ENCODE measurements around the gene GSS.

The GSS gene

DNA sequence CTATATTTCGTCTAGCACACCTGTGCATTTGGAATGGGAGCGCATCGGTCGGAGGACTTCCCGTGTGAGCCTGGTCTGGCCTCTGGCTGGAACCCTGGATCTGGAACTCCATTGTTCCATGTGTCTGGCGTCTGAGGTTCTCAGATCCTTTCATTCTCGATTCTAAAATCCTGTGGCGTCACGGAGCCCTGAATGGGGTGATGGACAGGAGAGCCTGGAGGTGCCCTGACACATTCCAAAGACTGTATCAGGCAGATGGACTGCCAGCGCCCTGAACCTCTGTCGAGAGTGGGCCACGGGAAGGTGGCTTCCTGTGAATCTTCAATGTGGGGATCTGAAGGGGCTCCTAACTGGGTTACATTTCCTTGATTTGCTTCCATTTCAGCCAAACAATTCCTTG, 20.7 kb upstream of the GSS start:
- Histone ChIP-seq H3K27ac (no peak overlapping the region), H3K4me3 (no peak overlapping the region)
- TF ChIP-seq CTCF (IDR thresholded peaks at IDR 0.05): no peak
- no peak for DNase-seq (ENCODE audit: low spot score)

DNA sequence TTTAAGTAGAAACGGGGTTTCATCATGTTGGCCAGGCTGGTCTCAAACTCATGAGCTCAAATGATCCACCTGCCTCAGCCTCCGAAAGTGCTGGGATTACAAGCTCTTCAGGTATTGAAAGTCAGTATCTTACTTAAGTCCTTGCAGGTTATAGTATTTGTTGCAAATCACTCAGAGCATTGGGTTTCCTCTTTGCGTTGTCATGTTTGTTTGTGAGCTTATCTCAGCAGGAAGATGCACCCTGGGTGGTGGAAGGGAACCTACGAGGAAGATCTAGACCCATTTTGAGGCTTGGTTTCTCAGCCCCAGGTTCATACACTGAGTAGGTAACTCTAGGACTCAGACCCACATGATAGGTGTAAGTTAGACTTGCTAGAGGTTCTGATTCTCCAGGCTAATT, 18.6 kb upstream of the GSS start:
- H3K27ac ChIP-seq: no peak overlapping the region
- no peak for TF ChIP-seq CTCF (IDR thresholded peaks at IDR 0.05)
- DNase-seq (ENCODE audit: low spot score): no peak
- no peak overlapping the region for H3K4me3 ChIP-seq

- no peak for TF ChIP-seq CTCF (IDR thresholded peaks at IDR 0.05)
- no peak for DNase-seq (ENCODE audit: low spot score)
- Histone ChIP-seq H3K27ac (no peak overlapping the region), H3K4me3 (no peak overlapping the region)
Measured at GRCh38 chr20:34971561-34972235, 16.1 kb upstream of the GSS start.

- DNase-seq (ENCODE audit: low spot score): no peak
- H3K27ac ChIP-seq: no peak overlapping the region
Measured at GRCh38 chr20:34970846-34971560, 15.4 kb upstream of the GSS start.

DNA sequence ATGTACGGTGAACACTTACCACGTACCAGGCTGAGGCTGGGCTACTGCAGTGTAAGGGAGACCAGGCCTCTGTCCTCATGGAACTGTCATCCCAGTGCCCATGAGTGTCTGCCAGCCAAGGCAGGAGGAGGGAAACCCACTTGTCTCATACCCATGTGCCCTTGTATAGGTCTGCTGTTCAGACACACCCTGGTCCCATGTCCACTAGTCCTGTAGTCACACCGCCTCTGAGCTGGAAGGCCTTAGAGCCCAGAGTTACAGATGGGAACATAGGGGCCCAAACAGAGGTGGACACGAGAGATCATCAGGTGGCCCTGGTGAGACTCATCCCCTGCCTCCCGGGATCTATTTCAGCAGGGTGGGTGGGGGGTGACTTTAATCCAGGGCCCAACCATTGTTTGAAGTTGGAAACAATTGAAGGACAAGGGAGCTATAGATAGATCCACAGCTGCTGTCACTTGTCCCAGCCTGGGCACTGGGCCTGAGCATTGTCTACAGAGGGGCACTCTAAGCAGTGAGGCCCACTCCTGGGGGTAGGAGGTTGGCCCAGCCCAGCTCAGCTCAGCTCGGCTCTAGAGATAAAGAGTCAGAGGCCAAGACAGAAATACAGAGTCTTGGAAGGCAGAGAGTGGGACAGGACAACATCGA, 14.7 kb upstream of the GSS start:
- DNase-seq (ENCODE audit: low spot score): no peak
- TF ChIP-seq CTCF (IDR thresholded peaks at IDR 0.05): no peak
- Histone ChIP-seq H3K27ac (no peak overlapping the region), H3K4me3 (no peak overlapping the region)

More at GRCh38 chr20:34970846-34971560, 15.4 kb upstream of the GSS start:
- H3K4me3 ChIP-seq: no peak overlapping the region
- TF ChIP-seq CTCF (IDR thresholded peaks at IDR 0.05): no peak

DNA sequence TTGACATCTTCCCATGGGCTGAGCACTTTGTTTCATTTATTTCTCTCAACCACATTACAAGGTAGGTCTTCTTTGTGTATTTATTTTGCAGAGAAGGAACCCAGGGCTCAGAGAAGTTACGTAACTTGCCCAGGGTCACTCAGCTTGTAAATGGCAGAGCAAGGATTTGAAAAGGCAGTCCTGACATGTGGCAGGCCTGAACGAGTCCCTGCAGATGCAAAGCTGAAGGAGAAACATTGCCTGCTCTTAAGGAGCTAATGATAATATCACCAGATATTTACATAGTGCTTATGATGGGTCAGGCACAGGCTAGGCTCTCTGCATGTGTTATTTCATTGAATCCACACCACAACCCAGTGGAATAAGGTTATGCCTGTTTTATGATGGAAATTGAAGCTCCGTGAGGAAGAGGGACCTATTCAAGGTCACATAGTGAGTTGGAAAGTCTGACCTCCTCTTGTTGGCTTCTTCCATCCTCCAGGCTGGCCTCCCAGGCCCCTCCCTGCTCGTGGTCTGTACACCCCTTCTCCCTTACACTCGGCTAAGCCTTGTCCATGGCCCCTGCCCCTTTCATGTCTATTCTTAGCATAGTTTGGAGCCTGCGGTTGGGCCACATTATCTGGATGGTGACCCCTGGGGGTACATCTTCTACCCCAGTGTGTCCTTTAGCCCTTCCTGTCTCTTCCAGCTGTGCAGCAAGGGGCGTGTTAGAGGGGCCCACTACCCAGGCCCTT, 12.6 kb upstream of the GSS start:
- Histone ChIP-seq H3K27ac (no peak overlapping the region), H3K4me3 (no peak overlapping the region)
- no peak for TF ChIP-seq CTCF (IDR thresholded peaks at IDR 0.05)
- DNase-seq (ENCODE audit: low spot score): peak; percentile 26
